Right lobe of liver (tissue), 6 donors: ENCODE measurements around the gene ACO2. TPM values are rescaled to one million over a fixed set of nuclear protein-coding genes. Genes with fewer than 3 reads are reported as not detected.
A peak's percentile ranks its signal among the peaks of the same experiment; 100 is the strongest.

Experiments
- ATAC-seq, 4 donors: fragments of 200-7000 bp; cut with Tn5 transposase; one replicate each; pipeline ENCODE4 v1.9.1; 2020; ENCODE audit warnings: mild to moderate bottlenecking in 4 of 4, moderate library complexity in 4 of 4
- DNase-seq, 3 donors: peaks; one replicate each; pipeline ENCODE4 v3.0.0-alpha.2; 2020
- H3K27ac ChIP-seq, 3 donors: fragments of 200-600 bp; one replicate each; pipeline ENCODE4 v1.8.0; 2022
- H3K27me3 ChIP-seq, 2 donors: fragments of 200-600 bp; one replicate each; pipeline ENCODE4 v1.8.0; 2022
- H3K36me3 ChIP-seq, 4 donors: fragments of 200-600 bp; sonication (generic) in 1 of 4; one replicate each; pipeline versions ENCODE4 v1.5.1 to v1.8.0; 2017 to 2022; ENCODE audit warnings: control low read depth in 1 of 4
- H3K4me1 ChIP-seq, 4 donors: fragments of 200-600 bp; sonication (generic) in 1 of 4; one replicate each; pipeline versions ENCODE4 v1.5.1 to v1.8.0; 2017 to 2022; ENCODE audit warnings: control low read depth in 1 of 4
- H3K4me3 ChIP-seq, 3 donors: fragments of 200-600 bp; one replicate each; pipeline ENCODE4 v1.8.0; 2022
- H3K9me3 ChIP-seq, 4 donors: fragments of 200-600 bp; sonication (generic) in 1 of 4; one replicate each; pipeline versions ENCODE4 v1.5.1 to v1.8.0; 2017 to 2022; ENCODE audit warnings: control low read depth in 1 of 4
- POLR2A ChIP-seq: fragments of 450-650 bp; IDR thresholded peaks from one replicate; pipeline ENCODE4 v1.6.1; 2017; ENCODE audit warnings: antibody characterized with exemption, mild to moderate bottlenecking
- WGBS: methylation state at CpG from one replicate; pipeline ENCODE4 v1.1.6; 2018; ENCODE audit warnings: low coverage, low lambda C conversion rate; ENCODE audit not compliant: insufficient coverage; ENCODE audit errors: missing lambda C conversion rate; 5-methylcytosine and 5-hydroxymethylcytosine counted together
- intact Hi-C, 2 donors: fragments of 100-400 bp; cut with DNase I; formaldehyde crosslinking; loops; one replicate each; pipeline versions ENCODE4 v1.11.2 to v1.14.1; 2022
- total RNA-seq, 6 experiments: library from RNA; depleted of rRNA in 2 of 6; stranded (reverse); fragments of >200 nt in 2 of 6; fragmentation: NEBNext Ultra II Directional in 3 of 6; extraction: Animal tissue kit (Norgen Biotek cat#: 25700) in 3 of 6; gene quantifications; one replicate each; pipeline versions ENCODE4 v1.1.0 to v1.2.4, GENCODE V29; 2016 to 2023
- TF ChIP-seq, protein P1 (sequence below), 4 donors: fragments of 200-600 bp in 3 of 4; fragments of 450-650 bp in 1 of 4; IDR thresholded peaks; one replicate each; pipeline versions ENCODE4 v1.5.1 to v1.8.0; 2016 to 2022; ENCODE audit warnings: antibody characterized with exemption in 4 of 4, mild to moderate bottlenecking in 2 of 4
- donor health status: DM: no; HTN: yes; CAD: no.
- donor health status: DM: no; HTN: no; CAD: no.
- donor health status: DM: no; HTN: no; CAD: no.
- donor health status: DM: no; HTN: yes; CAD: no.
- donor health status: DM: no; HTN: yes; CAD: no.

ACO2 gene
- total RNA-seq, 6 experiments from 2014 or later, result 62.6 to 135 (median 66.8) TPM

DNA sequence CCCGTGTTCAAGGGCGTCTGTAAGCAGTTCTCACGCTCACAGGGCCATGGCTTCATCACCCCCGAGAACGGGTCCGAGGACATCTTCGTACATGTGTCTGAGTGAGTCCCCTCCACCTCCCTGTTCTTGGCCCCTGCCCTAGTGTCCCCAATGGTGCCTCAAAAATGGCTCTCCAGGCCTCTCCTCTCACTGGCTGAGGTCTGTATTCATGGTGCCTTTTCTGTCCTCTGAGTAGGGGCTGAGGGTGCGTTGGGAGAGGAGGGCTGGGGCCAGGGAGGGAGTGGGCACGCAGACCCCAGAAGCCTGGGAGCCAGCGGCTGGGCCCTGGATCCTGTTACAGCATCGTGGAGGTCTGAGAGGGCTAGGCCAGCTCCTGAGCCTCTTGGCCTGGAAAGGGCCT is 104.8 kb downstream of the ACO2 start:
- Histone ChIP-seq H3K4me1 (no peaks in the 10 kb centered on the region), H3K36me3 (peaks cover 0 to 11% (median 5%) of the 10 kb centered on the region in 4 donors), H3K27me3 (no peaks in the 10 kb centered on the region), H3K4me3 (no peak overlapping the region), H3K27ac (no peak overlapping the region), H3K9me3 (no peaks in the 10 kb centered on the region)
- no peak for TF ChIP-seq POLR2A
- TF ChIP-seq, protein P1, sequence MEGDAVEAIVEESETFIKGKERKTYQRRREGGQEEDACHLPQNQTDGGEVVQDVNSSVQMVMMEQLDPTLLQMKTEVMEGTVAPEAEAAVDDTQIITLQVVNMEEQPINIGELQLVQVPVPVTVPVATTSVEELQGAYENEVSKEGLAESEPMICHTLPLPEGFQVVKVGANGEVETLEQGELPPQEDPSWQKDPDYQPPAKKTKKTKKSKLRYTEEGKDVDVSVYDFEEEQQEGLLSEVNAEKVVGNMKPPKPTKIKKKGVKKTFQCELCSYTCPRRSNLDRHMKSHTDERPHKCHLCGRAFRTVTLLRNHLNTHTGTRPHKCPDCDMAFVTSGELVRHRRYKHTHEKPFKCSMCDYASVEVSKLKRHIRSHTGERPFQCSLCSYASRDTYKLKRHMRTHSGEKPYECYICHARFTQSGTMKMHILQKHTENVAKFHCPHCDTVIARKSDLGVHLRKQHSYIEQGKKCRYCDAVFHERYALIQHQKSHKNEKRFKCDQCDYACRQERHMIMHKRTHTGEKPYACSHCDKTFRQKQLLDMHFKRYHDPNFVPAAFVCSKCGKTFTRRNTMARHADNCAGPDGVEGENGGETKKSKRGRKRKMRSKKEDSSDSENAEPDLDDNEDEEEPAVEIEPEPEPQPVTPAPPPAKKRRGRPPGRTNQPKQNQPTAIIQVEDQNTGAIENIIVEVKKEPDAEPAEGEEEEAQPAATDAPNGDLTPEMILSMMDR (IDR thresholded peaks at IDR 0.05), result no peak
- DNase-seq (no peak), ATAC-seq (no peak)
- intact Hi-C loops, result no loop called here
- WGBS, result 60% methylated on average over 1 of the region's 11 CpGs

DNA sequence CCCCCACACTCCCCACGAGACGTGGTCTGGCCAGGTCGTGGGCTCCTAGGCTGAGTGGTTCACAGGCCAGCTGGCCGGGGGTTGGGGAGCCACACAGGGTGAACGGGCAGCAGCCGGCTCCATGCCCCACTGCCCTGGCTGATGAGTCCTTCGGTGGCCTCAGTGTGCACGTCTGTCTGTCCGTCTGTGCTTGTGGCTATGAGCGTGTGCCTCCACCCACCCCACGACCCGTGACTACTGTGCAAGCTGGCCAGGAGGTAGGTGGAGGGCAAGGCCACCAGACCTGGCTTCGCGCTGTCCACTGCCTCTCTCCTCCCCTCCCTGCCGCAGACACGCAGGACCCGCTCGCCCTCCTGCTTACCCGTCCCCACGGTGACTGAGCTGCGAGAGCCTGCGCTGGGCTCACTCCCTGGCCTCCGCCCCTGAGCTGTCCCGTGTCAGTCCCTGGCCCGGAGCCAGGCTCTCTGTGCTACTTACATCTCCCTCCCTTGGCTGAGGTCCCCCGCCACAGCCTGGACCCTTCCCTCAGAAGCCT is 106.0 kb downstream of the ACO2 start:
- ATAC-seq (peak in 3 of 4 donors; percentile 2 to 21 (median 7)), DNase-seq (peak in 1 of 3 donors; percentile 45)
- no peaks in the 10 kb centered on the region for H3K27me3 ChIP-seq
- intact Hi-C loops, result no loop called here
- no peaks in the 10 kb centered on the region for H3K9me3 ChIP-seq
- H3K27ac ChIP-seq, result no peak overlapping the region
- no CpG with 5 or more reads among the region's 26 CpGs for WGBS
- H3K4me1 ChIP-seq, result no peaks in the 10 kb centered on the region
- H3K36me3 ChIP-seq, result peaks cover 0 to 17% (median 8%) of the 10 kb centered on the region in 4 donors
- TF ChIP-seq, protein P1 (IDR thresholded peaks at IDR 0.05), result no peak
- TF ChIP-seq POLR2A, result no peak
- no peak overlapping the region for H3K4me3 ChIP-seq

DNA sequence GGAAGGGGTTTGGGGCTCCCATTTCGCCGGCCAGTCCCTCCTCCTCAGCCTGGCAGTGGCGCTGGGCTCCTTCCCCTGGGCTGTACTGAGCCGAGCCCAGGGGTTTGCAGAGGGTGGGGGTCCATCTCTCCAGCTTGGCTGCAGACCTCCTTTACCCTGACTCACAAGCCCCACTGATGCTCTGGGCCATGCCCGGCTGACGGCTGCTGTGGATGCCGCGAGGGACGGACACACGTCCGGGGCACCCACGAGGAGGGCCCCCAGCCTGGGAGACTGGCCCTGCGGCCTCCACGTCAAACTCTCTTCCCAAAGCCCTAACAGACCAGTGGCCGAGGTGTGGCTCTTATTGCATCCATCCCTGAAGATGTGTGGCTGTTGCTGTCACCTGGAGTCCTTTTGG is 106.6 kb downstream of the ACO2 start:
- DNase-seq, result no peak
- no peak overlapping the region for H3K4me3 ChIP-seq
- TF ChIP-seq POLR2A, result no peak
- TF ChIP-seq, protein P1 (IDR thresholded peaks at IDR 0.05), result no peak

DNA sequence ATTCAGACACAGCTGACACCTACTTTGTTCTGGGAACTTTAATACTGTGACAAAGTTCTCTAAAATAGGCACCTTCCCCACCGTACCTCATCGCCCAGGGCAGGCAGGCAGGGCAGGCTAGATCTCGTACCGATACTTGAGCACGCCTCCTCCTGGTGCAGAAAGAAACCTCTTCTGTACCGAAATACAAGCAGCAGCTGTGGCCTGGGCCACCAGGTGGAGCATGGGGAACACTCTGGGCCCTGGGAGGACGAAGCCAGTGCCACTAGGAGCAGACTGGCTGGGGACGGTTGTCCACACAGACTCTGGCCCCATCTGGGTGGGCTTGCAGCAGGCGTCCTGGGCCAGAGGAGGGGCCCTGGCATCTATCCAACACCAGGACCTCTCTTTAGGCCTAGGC is 108.0 kb downstream of the ACO2 start:
- ATAC-seq, result peak; percentile 63 to 80 (median 78)
- Histone ChIP-seq H3K27me3 (no peaks in the 10 kb centered on the region), H3K9me3 (no peaks in the 10 kb centered on the region), H3K36me3 (peaks cover 0 to 28% (median 9%) of the 10 kb centered on the region in 4 donors), H3K27ac (no peak overlapping the region), H3K4me1 (no peaks in the 10 kb centered on the region), H3K4me3 (no peak overlapping the region)
- DNase-seq, result peak in 2 of 3 donors; percentile 59 to 67
- 66% methylated on average over 5 of the region's 9 CpGs for WGBS
- intact Hi-C loops, result no loop called here
- TF ChIP-seq, protein P1 (IDR thresholded peaks at IDR 0.05), result peak; percentile 51 to 70 (median 61)
- TF ChIP-seq POLR2A, result no peak

More for the DNA sequence above, 106.6 kb downstream of the ACO2 start:
- Histone ChIP-seq H3K27me3 (no peaks in the 10 kb centered on the region), H3K9me3 (no peaks in the 10 kb centered on the region), H3K36me3 (peaks cover 0 to 23% (median 9%) of the 10 kb centered on the region in 4 donors), H3K27ac (no peak overlapping the region), H3K4me1 (no peaks in the 10 kb centered on the region)
- WGBS, result no CpG with 5 or more reads among the region's 15 CpGs
- intact Hi-C loops, result no loop called here
- ATAC-seq, result no peak
